Hepatocyte (in vitro differentiated cells): Measurements from ENCODE around the gene RNF212B.

Experiments used
- CTCF ChIP-seq: fragments of 200-600 bp; sonication (generic); IDR thresholded peaks from 2 replicates; pipeline ENCODE4 v1.5.1; 2016; ENCODE audit warnings: antibody characterized with exemption, mild to moderate bottlenecking; ENCODE audit not compliant: poor library complexity
- EZH2 ChIP-seq: fragments of 200-600 bp; sonication (generic); IDR thresholded peaks from 2 replicates; pipeline ENCODE4 v1.6.1; 2016; ENCODE audit warnings: antibody characterized with exemption, mild to moderate bottlenecking, borderline replicate concordance

GRCh38 chr14:23248601-23249000 lies 10.9 kb downstream of the RNF212B start:
- TF ChIP-seq CTCF: no peak
- no peak for TF ChIP-seq EZH2
